HG03159 (cell line): ENCODE results near the gene RHBG.
A peak's percentile ranks its signal among the peaks of the same experiment; 100 is the strongest.
"Not testable (repeated sequence)": the region's sequence is repeated elsewhere in the genome, so short reads cannot be mapped to it uniquely, and the experiment has no call there.

ENCODE experiments used
- ATAC-seq: cut with Tn5 transposase; IDR thresholded peaks from one replicate; pipeline ENCODE4 v1.9.1; 2021; ENCODE audit warnings: mild to moderate bottlenecking, moderate library complexity; ENCODE audit not compliant: unreplicated experiment

The RHBG gene

GRCh38 chr1:156359973-156360372 lies 9.0 kb upstream of the RHBG start:
- ATAC-seq, result no peak

DNA sequence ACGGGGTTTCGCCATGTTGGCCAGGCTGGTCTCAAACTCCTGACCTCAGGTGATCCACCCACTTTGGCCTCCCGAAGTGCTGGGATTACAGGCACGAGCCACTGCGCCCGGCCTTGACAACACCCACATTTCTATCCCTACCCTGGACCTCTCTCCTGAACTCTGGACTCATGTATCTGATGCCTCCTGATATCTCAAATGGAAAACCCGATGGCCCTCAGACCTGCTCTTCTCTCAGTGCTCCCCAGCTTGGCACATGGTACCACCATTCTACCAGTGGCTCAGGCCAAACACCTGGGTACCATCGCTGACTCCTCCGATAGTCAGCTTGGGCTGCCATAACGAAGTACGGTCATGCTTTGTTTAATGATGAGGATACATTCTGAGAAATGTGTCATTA lies 8.5 kb upstream of the RHBG start:
- ATAC-seq, result no peak

- no peak for ATAC-seq
These were observed 3.3 kb upstream of the RHBG start for GRCh38 chr1:156365754-156366153.

GRCh38 chr1:156366378-156367166 lies 2.4 kb upstream of the RHBG start:
- no peak for ATAC-seq

DNA sequence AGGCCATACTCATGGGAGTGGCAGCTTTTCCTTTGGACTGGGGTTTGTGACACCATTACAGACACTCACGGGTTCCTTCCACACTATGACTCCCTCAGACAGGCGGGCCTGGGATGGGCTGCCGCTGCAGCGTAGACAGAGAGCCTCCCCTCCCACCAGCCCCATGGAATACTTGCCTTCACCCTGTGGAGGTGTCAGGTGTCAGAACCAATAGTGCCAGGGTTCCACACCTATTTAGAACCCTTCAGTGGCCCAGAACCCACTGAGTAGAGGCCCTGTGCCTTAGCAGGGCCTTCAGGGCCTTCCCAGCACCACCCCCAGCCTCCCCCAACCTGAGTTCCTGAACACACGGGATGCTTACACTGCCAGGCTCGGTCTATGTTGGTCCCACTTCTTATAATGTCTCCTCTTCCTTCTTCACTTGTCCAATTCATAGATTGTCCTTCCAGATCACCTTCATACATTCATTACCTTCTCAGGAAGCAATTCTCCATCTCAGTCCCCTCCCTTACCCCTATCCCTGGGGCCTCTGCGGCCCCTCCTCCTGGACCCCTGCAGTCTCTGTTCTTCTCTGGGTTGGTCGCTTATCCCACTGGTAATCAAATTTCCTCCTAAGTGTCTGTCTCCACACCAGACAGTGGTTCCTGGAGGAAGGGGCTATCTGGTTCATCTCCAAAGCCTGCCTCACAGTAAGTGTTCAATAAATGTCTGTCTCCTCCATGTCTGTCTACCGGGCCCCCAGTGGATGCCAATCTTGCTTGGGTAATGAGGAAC lies 1.4 kb upstream of the RHBG start:
- ATAC-seq, result no peak

DNA sequence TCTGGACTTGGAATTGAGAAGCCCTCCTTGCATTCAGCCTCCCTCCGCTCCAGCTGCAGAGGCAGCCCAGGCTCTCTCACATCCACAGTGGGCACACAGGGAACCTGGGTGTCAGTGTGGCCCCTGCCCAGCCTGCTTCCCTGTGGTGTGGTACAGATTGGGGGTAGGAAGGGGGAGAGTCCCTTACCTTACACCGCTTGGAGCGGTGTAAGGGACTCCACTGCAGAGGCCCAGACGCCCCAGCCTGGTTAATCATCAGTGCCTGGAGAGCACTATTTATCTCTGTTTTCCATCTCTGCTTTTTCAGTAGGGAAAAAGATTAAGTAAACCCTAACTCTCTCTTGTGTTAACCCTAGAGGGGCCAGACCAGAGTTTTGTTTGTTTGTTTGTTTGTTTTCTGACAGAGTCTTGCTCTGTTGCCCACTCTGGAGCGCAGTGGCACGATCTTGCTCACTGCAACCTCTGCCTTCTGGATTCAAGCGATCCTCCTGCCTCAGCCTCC lies 803 bp upstream of the RHBG start:
- ATAC-seq, result no peak

GRCh38 chr1:156369685-156370286 lies 775 bp downstream of the RHBG start:
- ATAC-seq, result not testable (repeated sequence)

GRCh38 chr1:156371553-156372264 lies 2.7 kb downstream of the RHBG start:
- ATAC-seq, result no peak

DNA sequence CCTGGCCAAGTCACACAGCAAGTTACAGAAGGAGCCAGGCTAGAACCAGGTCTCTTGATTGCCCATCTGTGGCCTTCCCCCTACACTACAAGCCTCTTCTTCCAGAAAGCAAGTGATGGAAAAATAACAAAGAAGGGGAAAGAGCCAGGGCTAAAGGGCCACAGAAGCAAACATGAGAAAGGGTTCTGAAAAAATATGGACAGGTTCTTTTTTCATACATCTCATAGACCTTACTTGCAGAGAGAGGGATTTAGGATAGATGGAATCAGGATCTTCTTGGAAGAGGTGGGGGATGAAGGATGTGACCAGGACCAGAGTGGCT lies 3.2 kb downstream of the RHBG start:
- no peak for ATAC-seq

DNA sequence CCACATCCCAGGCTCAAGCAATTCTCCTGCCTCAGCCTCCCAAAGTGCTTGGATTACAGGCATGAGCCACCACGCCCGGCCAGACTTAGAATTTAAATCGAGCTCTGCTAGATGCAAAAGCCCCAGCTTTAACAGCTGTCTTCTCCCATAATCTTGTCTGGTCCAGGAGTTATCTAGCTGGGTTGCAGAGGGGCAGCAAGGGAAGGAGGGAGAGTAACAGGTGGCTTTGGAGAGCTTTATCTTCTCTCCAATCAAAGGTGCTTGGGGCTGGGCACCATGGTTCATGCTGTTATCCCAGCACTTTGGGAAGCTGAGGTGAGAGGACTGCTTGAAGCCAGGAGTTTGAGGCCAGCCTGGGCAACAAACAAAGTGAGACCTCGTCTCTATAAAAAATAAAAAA lies 3.9 kb downstream of the RHBG start:
- no peak for ATAC-seq

- no peak for ATAC-seq
These were observed 4.5 kb downstream of the RHBG start for GRCh38 chr1:156373546-156373945.

DNA sequence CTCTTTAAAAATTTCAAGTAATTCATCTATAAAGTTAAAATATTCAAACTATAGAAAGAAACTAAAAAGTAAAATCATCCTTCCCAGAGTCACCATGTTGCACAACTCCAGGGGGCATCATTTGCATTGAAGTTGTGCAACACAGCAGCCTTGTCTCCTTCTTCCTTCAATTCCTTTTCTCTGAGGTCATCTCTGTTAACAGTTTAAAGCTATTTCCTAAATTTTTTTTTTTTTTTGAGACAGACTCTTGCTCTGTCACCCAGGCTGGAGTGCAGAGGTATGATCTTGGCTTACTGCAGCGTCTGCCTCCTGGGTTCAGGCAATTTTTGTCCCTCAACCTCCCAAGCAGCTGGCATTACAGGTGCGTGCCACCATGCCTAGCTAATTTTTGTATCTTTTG lies 7.1 kb downstream of the RHBG start:
- ATAC-seq, result no peak

- no peak for ATAC-seq
These were observed 8.2 kb downstream of the RHBG start for GRCh38 chr1:156376958-156377919.

- no peak for ATAC-seq
These were observed 9.5 kb downstream of the RHBG start for GRCh38 chr1:156378557-156378956.

DNA sequence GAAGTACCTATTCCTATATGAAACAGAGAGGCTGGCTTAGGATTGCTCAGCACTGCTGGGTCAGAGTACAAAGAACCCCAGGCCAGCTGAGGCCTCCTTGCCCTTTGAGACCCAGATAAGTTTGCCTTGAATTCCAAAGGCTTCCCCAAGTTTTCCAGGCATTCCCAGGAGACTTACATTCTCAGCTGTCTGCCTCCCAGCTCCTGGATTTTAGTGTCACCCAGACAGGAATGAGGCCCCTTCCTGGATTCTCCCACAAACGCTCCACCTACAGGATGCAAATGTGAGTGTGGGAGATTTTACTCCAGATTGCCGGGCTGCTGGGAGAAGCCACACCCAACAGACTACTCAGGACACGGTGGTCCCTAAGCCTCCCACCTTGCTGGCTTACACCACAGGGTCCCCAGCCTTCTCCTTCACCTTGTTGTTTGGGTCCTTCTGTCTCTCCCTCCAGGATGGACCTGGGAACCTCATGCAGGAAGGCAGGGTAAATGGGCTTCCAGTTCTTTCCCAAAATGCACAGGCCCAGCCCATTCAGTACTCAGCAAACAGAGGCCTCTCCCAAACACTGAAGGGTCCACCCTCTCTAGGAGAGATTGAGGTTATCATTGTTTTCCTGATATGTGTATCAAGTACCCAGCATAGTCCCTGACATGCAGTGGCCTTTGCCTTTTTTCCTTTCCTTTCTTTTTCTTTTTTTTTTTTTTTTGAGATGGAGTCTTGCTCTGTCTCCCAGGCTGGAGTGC lies 10.6 kb downstream of the RHBG start:
- ATAC-seq, result no peak

DNA sequence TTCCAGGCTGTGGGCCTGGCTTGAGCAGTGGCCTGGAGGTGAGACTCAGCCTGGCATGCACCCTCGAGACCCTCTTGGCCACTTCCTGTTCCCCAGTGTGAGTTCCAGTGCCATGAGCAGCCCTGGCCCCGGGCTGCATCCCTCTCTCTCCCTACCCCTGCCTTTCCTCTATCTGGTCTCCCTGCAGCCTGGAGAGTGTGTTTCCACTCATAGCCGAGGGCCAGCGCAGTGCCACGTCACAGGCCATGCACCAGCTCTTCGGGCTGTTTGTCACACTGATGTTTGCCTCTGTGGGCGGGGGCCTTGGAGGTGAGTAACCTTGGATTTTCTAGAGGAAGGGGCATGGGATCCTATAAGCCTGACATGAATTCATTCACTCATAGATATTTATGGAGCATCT lies 13.6 kb downstream of the RHBG start:
- ATAC-seq, result no peak

GRCh38 chr1:156383023-156383422 lies 14.0 kb downstream of the RHBG start:
- peak; percentile 58 for ATAC-seq

DNA sequence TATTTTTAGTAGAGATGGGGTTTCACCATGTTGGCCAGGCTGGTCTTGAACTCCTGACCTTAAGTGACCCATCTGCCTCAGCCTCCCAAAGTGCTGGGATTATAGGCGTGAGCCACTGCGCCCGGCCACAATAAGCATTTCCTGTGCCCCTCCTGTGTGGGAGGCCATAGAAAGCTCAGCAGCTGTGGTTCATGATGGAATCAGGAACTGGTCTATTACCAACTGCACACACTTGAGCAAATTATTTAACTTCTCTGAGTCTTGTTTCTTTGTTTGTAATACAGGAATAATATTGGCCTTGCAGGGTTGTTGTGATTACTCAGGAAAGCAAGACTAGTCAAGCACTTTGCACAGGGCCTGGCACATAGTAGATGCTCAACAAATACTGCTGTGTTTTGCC lies 15.0 kb downstream of the RHBG start:
- no peak for ATAC-seq

DNA sequence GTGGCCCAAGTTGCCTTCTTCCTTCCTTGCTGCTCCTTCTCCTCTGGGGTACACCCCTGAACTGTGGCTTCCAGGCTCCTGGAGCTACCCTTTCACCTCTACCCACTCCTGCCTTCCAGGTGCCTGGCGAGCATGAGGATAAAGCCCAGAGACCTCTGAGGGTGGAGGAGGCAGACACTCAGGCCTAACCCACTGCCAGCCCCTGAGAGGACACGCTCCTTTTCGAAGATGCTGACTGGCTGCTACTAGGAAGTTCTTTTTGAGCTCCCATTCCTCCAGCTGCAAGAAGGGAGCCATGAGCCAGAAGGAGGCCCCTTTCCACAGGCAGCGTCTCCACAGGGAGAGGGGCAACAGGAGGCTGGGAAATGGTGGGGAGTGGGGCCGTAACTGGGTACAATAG lies 15.6 kb downstream of the RHBG start:
- no peak for ATAC-seq
